ENCODE data around the gene ADK. TPM values are rescaled to one million over a fixed set of nuclear protein-coding genes. Genes with fewer than 3 reads are reported as not detected.
"Not testable (repeated sequence)": the region's sequence is repeated elsewhere in the genome, so short reads cannot be mapped to it uniquely, and the experiment has no call there.

Gene ADK
- total and polyA plus RNA-seq, 7 donors, result 17.8 to 32.3 (median 23.6) TPM

DNA sequence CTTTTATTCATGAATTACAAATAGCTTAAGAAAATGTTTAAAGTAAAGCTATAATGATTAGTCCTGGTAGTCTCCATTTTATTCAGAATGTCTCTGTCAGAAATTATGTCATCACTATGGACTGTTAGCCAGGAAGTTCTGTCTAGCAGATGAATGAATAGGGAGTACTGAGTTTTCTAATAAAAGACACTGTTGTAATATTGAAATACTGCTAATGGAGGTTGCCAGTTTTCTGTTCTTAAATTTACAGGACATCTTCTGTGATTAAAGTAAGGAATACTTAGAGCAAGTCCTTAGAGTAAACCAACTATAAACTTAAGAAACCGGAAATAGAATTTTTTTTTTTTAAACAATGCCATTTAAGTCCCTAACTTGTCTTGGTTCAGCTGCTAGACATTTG lies 309.8 kb downstream of the ADK start:
- intact Hi-C loops (cut with DNase I), result no loop called here
- WGBS, 3 donors, result 26 to 58% (median 47%) methylated on average over 1 of the region's 1 CpG
- DNase-seq (no peak), ATAC-seq (no peak)
- H3K36me3 ChIP-seq (ENCODE audit: insufficient read depth in 1 of 2, low read depth in 1 of 2), result no peaks in the 10 kb centered on the region
- H3K9me3 ChIP-seq, result no peaks in the 10 kb centered on the region
- H3K27ac ChIP-seq, result no peak overlapping the region
- H3K4me1 ChIP-seq, result no peaks in the 10 kb centered on the region
- H3K27me3 ChIP-seq (ENCODE audit: insufficient read depth in 3 of 3, low read length in 2 of 3), result no peaks in the 10 kb centered on the region
- H3K4me3 ChIP-seq, result no peak overlapping the region
- TF ChIP-seq, protein P1, sequence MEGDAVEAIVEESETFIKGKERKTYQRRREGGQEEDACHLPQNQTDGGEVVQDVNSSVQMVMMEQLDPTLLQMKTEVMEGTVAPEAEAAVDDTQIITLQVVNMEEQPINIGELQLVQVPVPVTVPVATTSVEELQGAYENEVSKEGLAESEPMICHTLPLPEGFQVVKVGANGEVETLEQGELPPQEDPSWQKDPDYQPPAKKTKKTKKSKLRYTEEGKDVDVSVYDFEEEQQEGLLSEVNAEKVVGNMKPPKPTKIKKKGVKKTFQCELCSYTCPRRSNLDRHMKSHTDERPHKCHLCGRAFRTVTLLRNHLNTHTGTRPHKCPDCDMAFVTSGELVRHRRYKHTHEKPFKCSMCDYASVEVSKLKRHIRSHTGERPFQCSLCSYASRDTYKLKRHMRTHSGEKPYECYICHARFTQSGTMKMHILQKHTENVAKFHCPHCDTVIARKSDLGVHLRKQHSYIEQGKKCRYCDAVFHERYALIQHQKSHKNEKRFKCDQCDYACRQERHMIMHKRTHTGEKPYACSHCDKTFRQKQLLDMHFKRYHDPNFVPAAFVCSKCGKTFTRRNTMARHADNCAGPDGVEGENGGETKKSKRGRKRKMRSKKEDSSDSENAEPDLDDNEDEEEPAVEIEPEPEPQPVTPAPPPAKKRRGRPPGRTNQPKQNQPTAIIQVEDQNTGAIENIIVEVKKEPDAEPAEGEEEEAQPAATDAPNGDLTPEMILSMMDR (IDR thresholded peaks at IDR 0.05), result no peak

DNA sequence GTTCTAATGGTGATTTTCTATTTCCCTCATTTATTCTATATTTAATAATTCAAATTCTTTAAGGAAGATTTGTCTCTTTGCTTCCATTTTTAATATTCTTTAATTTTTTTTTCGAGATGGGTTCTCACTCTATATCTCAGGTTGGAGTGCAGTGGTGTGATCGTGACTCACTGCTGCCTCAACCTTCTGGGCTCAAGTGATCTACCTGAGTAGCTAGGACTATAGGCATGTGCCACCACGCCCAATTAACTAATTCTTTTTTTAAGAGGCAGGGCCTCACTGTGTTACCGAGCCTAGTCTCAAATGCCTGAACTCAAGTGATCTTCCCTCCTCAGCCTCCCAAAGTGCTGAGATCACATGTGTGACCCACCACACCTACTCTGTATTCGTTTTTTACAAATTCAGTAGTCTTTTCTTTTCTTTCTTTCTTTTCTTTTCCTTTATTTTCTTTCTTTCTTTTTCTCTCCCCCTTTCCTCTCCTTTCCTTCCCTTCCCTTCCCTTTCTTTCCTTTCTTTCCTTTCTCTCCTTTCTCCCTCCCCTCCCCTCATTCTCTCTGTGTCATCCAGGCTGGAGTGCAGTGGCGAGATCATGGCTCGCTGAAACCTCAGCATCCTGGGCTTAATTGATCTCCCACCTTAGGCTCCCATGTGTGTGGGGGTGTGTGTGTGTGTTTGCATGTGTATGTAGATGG lies 323.1 kb downstream of the ADK start:
- 96 to 97% (median 97%) methylated on average over 7 of the region's 7 CpGs for WGBS, 3 donors
- H3K4me1 ChIP-seq, result no peaks in the 10 kb centered on the region
- H3K4me3 ChIP-seq, result no peak overlapping the region
- TF ChIP-seq, protein P1 (IDR thresholded peaks at IDR 0.05), result no peak
- H3K27me3 ChIP-seq (ENCODE audit: insufficient read depth in 3 of 3, low read length in 2 of 3), result no peaks in the 10 kb centered on the region
- H3K36me3 ChIP-seq (ENCODE audit: insufficient read depth in 1 of 2, low read depth in 1 of 2), result no peaks in the 10 kb centered on the region
- no peak overlapping the region for H3K27ac ChIP-seq
- H3K9me3 ChIP-seq, result no peaks in the 10 kb centered on the region
- no peak for DNase-seq
- intact Hi-C loops (cut with DNase I), result no loop called here
- ATAC-seq, result no peak

DNA sequence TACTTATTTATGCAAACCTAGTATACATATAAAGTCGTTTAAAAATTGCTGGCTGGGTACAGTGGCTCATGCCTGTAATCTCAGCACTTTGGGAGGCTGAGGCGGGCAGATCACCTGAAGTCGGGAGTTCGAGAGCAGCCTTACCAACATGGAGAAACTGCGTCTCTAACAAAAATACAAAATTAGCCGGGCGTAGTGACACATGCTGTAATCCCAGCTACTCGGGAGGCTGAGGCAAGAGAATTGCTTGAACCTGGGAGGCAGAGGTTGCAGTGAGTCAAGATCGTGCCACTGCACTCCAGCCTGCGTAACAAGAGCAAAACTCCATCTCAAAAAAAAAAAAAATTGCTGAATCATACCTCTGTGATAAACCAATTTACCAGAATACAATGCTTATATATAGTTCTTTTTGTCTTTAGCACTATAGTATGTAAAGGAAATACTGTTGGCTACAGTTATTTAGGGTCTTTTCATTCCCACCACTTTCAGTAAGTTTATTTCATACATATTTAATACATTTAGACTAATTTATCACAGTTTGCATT lies 325.2 kb downstream of the ADK start:
- DNase-seq; H3K27ac ChIP-seq; H3K9me3 ChIP-seq; H3K27me3 ChIP-seq (ENCODE audit: insufficient read depth in 3 of 3, low read length in 2 of 3); H3K4me3 ChIP-seq; H3K4me1 ChIP-seq; intact Hi-C loops (cut with DNase I); ATAC-seq; H3K36me3 ChIP-seq (ENCODE audit: insufficient read depth in 1 of 2, low read depth in 1 of 2): not testable (repeated sequence)
- 94 to 97% (median 95%) methylated on average over 10 of the region's 10 CpGs for WGBS, 3 donors

DNA sequence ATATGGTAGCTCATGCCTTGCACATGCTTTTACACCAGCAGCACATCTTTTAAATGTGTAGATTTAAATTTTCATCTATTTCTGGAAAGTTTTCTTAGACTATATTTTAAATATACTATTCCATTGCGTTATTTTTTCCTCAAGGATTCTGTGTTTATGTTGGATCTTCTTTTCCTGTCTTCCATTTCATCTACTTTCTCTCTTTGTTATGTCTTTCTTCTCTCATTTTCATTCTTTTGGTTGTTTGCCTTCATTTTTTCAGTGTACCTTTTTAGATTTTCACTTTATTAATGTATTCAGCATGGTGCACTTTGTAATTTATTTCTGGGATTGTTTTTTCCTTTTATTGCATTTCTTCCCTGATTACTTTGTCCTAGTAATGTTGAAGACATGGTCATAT lies 329.8 kb downstream of the ADK start:
- DNase-seq, result no peak
- ATAC-seq, result no peak
- intact Hi-C loops (cut with DNase I), result no loop called here
- Histone ChIP-seq H3K27me3 (ENCODE audit: insufficient read depth in 3 of 3, low read length in 2 of 3) (no peaks in the 10 kb centered on the region), H3K36me3 (ENCODE audit: insufficient read depth in 1 of 2, low read depth in 1 of 2) (no peaks in the 10 kb centered on the region), H3K27ac (no peak overlapping the region), H3K4me3 (no peak overlapping the region), H3K9me3 (no peaks in the 10 kb centered on the region), H3K4me1 (no peaks in the 10 kb centered on the region)
- 97 to 100% (median 100%) methylated on average over 1 of the region's 1 CpG for WGBS, 3 donors
- TF ChIP-seq, protein P1 (IDR thresholded peaks at IDR 0.05), result no peak

DNA sequence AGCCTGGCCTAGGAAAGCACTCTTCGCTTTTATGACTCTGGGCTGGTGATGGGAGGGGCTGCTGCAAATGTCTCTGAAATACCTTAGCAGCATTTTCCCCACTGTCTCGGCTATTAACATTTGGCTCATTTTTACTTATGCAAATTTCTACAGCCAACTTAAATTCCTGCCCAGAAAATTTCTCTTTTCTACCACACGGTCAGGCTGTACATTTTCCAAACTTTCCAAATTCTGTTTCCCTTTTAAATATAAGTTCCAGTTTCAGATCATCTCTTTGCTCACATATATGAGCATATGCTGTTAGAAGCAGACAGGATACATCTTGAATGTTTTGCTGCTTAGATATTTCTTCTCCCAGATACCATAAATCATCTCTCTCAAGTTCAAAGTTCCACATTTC lies 332.3 kb downstream of the ADK start:
- intact Hi-C loops (cut with DNase I), result no loop called here
- no peak for ATAC-seq
- H3K27me3 ChIP-seq (ENCODE audit: insufficient read depth in 3 of 3, low read length in 2 of 3), result no peaks in the 10 kb centered on the region
- WGBS, 3 donors, result 96 to 97% (median 97%) methylated on average over 3 of the region's 3 CpGs
- H3K4me3 ChIP-seq, result no peak overlapping the region
- no peak overlapping the region for H3K27ac ChIP-seq
- DNase-seq, result no peak
- H3K36me3 ChIP-seq (ENCODE audit: insufficient read depth in 1 of 2, low read depth in 1 of 2), result no peaks in the 10 kb centered on the region
- TF ChIP-seq, protein P1 (IDR thresholded peaks at IDR 0.05), result no peak
- no peaks in the 10 kb centered on the region for H3K4me1 ChIP-seq
- no peaks in the 10 kb centered on the region for H3K9me3 ChIP-seq
